ENCODE measurements around the gene RNU7-1. TPM values are rescaled to one million over a fixed set of nuclear protein-coding genes. Genes with fewer than 3 reads are reported as not detected.
A peak's percentile ranks its signal among the peaks of the same experiment; 100 is the strongest.

Gene RNU7-1
- polyA plus RNA-seq, 3 donors: not detected

- Mint-ChIP-seq H3K9me3 (no peaks in the 10 kb centered on the region), H3K27ac (peak overlapping the region; percentile 96 to 99 (median 99)), H3K4me3 (peak overlapping the region; percentile 78 to 88), H3K27me3 (ENCODE audit: low read depth in 3 of 3) (peaks cover 0 to 7% (median 0%) of the 10 kb centered on the region in 3 donors), H3K36me3 (peaks cover 67 to 86% of the 10 kb centered on the region in 2 donors), H3K4me1 (peaks cover 92% of the 10 kb centered on the region)
- Histone ChIP-seq H2AFZ (ENCODE audit: insufficient read depth, low read depth, low read length, poor library complexity, severe bottlenecking) (no peak overlapping the region), H3K4me2 (replicated peaks; ENCODE audit: extremely low read depth, low read length, poor library complexity, severe bottlenecking) (peak overlapping the region; percentile 92), H3K27ac (ENCODE audit: low read depth in 1 of 2, low read length in 2 of 2) (peak overlapping the region; percentile 87 to 95), H4K20me1 (ENCODE audit: insufficient read depth, low read length) (peaks cover 96% of the 10 kb centered on the region), H3K9ac (ENCODE audit: insufficient read depth, low read length, poor library complexity, severe bottlenecking) (peak overlapping the region; percentile 68), H3K79me2 (ENCODE audit: insufficient read depth, low read length) (peaks cover 76% of the 10 kb centered on the region), H3K4me1 (ENCODE audit: control insufficient read depth in 1 of 2, insufficient read depth in 2 of 2, low read length in 2 of 2) (peaks cover 94 to 98% of the 10 kb centered on the region in 2 donors), H3K4me3 (replicated peaks in 1 of 3; ENCODE audit: low read depth in 2 of 3, low read length in 3 of 3) (peak overlapping the region in 2 of 3 experiments; percentile 19 to 98), H3K36me3 (replicated peaks in 1 of 2; ENCODE audit: control insufficient read depth in 1 of 2, insufficient read depth in 2 of 2, low read length in 2 of 2) (peaks cover 63% of the 10 kb centered on the region in 2 donors), H3K9me3 (replicated peaks in 1 of 2; ENCODE audit: control insufficient read depth in 1 of 2, insufficient read depth in 1 of 2, low read length in 2 of 2) (no peaks in the 10 kb centered on the region), H3K27me3 (ENCODE audit: control insufficient read depth in 2 of 2, insufficient read depth in 2 of 2, low read length in 2 of 2) (no peaks in the 10 kb centered on the region)
- no peak for DNase-seq
- intact Hi-C loops (cut with micrococcal nuclease): loop anchor here (2.0 to 10.0 kb wide), 2 partner anchors 13 to 423 kb away; partner anchors contain the start of genes C12orf57 (in 1 of the 2) and GAPDH (in 1 of the 2)
- 77% methylated on average over 17 of the region's 28 CpGs for WGBS (ENCODE audit: insufficient coverage)
- no peak for TF ChIP-seq CTCF (IDR thresholded peaks at IDR 0.05)
Observed at GRCh38 chr12:6957741-6958608, 14.4 kb downstream of the RNU7-1 start.

DNA sequence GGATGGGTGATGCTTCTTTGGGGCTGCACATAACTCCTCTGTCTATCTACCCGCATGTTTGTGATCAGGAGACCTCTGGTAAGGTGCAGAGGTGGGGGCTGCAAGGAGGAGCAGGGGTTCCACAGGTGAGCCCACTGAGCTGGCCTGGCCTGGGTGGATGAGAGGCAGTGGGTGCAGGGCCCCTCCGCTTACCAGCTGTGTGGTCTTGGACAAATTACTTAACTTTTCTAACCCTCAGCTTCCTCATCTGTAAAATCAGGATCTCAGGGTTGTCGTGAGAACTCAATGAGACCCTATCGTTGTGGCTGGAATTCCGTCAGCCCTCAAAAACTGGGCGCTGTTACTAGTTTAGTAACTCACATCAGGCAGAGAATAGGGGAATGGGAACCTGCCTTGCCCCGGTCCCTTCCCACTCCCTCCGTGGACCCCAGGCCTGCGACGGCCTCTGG lies 15.0 kb downstream of the RNU7-1 start:
- Histone ChIP-seq H3K4me2 (replicated peaks; ENCODE audit: extremely low read depth, low read length, poor library complexity, severe bottlenecking) (peak overlapping the region; percentile 92), H3K9ac (ENCODE audit: insufficient read depth, low read length, poor library complexity, severe bottlenecking) (peak overlapping the region; percentile 68)
- intact Hi-C loops (cut with micrococcal nuclease): loop anchor here (2.0 to 10.0 kb wide), 2 partner anchors 14 to 424 kb away; partner anchors contain the start of genes C12orf57 (in 1 of the 2) and GAPDH (in 1 of the 2)

More for the DNA sequence above, 15.0 kb downstream of the RNU7-1 start:
- H3K79me2 ChIP-seq (ENCODE audit: insufficient read depth, low read length): peaks cover 70% of the 10 kb centered on the region
- H3K4me1 ChIP-seq (ENCODE audit: control insufficient read depth in 1 of 2, insufficient read depth in 2 of 2, low read length in 2 of 2): peaks cover 94 to 97% of the 10 kb centered on the region in 2 donors
- peaks cover 91% of the 10 kb centered on the region for H3K4me1 Mint-ChIP-seq
- peak overlapping the region; percentile 96 to 99 (median 99) for H3K27ac Mint-ChIP-seq
- H3K36me3 Mint-ChIP-seq: peaks cover 62 to 81% of the 10 kb centered on the region in 2 donors
- peak overlapping the region; percentile 87 to 95 for H3K27ac ChIP-seq (ENCODE audit: low read depth in 1 of 2, low read length in 2 of 2)
- TF ChIP-seq CTCF (IDR thresholded peaks at IDR 0.05): no peak
- peaks cover 90% of the 10 kb centered on the region for H4K20me1 ChIP-seq (ENCODE audit: insufficient read depth, low read length)
- peaks cover 60 to 62% of the 10 kb centered on the region in 2 donors for H3K36me3 ChIP-seq (replicated peaks in 1 of 2; ENCODE audit: control insufficient read depth in 1 of 2, insufficient read depth in 2 of 2, low read length in 2 of 2)
- H3K9me3 ChIP-seq (replicated peaks in 1 of 2; ENCODE audit: control insufficient read depth in 1 of 2, insufficient read depth in 1 of 2, low read length in 2 of 2): no peaks in the 10 kb centered on the region
- peaks cover 0 to 2% (median 0%) of the 10 kb centered on the region in 7 donors for H3K9me3 Mint-ChIP-seq
- no peaks in the 10 kb centered on the region for H3K27me3 ChIP-seq (ENCODE audit: control insufficient read depth in 2 of 2, insufficient read depth in 2 of 2, low read length in 2 of 2)
- 11% methylated on average over 7 of the region's 10 CpGs for WGBS (ENCODE audit: insufficient coverage)
- peak overlapping the region in 2 of 3 experiments; percentile 19 to 98 for H3K4me3 ChIP-seq (replicated peaks in 1 of 3; ENCODE audit: low read depth in 2 of 3, low read length in 3 of 3)
- H2AFZ ChIP-seq (ENCODE audit: insufficient read depth, low read depth, low read length, poor library complexity, severe bottlenecking): no peak overlapping the region
- peak overlapping the region; percentile 78 to 88 for H3K4me3 Mint-ChIP-seq
- peak; percentile 47 to 79 (median 78) for DNase-seq
- H3K27me3 Mint-ChIP-seq (ENCODE audit: low read depth in 3 of 3): peaks cover 0 to 7% (median 0%) of the 10 kb centered on the region in 3 donors
